GM19468 (cell line): ENCODE results near the gene SNUPN.
"Not testable (repeated sequence)": the region's sequence is repeated elsewhere in the genome, so short reads cannot be mapped to it uniquely, and the experiment has no call there.

Experiments used
- ATAC-seq: cut with Tn5 transposase; IDR thresholded peaks from one replicate; pipeline ENCODE4 v1.9.1; 2021; ENCODE audit warnings: mild to moderate bottlenecking, moderate library complexity, moderate number of reproducible peaks; ENCODE audit not compliant: unreplicated experiment; ENCODE audit errors: extremely low read depth

The SNUPN gene

GRCh38 chr15:75584121-75584520, 41.4 kb downstream of the SNUPN start:
- ATAC-seq: no peak

- ATAC-seq: no peak
Measured at GRCh38 chr15:75583701-75584100, 41.8 kb downstream of the SNUPN start.

- not testable (repeated sequence) for ATAC-seq
Measured at GRCh38 chr15:75582943-75583342, 42.6 kb downstream of the SNUPN start.

- peak; percentile 22 for ATAC-seq
Measured at GRCh38 chr15:75578948-75579920, 46.3 kb downstream of the SNUPN start, which contains the start of gene PTPN9. TSS of gene PTPN9 (minus strand) at chr15:75579315. CDS start at chr15:75578776, 539 bp downstream.

- ATAC-seq: no peak
Measured at GRCh38 chr15:75578173-75578947, 47.2 kb downstream of the SNUPN start.

- no peak for ATAC-seq
Measured at GRCh38 chr15:75577401-75578172, 47.9 kb downstream of the SNUPN start.

- ATAC-seq: no peak
Measured at GRCh38 chr15:75573648-75574384, 51.7 kb downstream of the SNUPN start.

GRCh38 chr15:75570126-75570845, 55.2 kb downstream of the SNUPN start:
- ATAC-seq: no peak

GRCh38 chr15:75565062-75565970, 60.2 kb downstream of the SNUPN start:
- no peak for ATAC-seq

- no peak for ATAC-seq
Measured at GRCh38 chr15:75561888-75562287, 63.6 kb downstream of the SNUPN start.

GRCh38 chr15:75559360-75559759, 66.2 kb downstream of the SNUPN start:
- ATAC-seq: not testable (repeated sequence)

GRCh38 chr15:75558955-75559354, 66.6 kb downstream of the SNUPN start:
- not testable (repeated sequence) for ATAC-seq

GRCh38 chr15:75554717-75555116, 70.8 kb downstream of the SNUPN start:
- no peak for ATAC-seq

- no peak for ATAC-seq
Measured at GRCh38 chr15:75553659-75554058, 71.9 kb downstream of the SNUPN start.

GRCh38 chr15:75551091-75551490, 74.4 kb downstream of the SNUPN start:
- no peak for ATAC-seq
